NCI-H2107 treated with DMSO at 0.1 percent for 48 hours (cell line): ENCODE results near the gene IL36G.

ENCODE experiments used
- DNase-seq: peaks from one replicate; lab custom pipeline; 2025; ENCODE audit not compliant: unreplicated experiment; lab: John Stamatoyannopoulos, UW

Gene IL36G

DNA sequence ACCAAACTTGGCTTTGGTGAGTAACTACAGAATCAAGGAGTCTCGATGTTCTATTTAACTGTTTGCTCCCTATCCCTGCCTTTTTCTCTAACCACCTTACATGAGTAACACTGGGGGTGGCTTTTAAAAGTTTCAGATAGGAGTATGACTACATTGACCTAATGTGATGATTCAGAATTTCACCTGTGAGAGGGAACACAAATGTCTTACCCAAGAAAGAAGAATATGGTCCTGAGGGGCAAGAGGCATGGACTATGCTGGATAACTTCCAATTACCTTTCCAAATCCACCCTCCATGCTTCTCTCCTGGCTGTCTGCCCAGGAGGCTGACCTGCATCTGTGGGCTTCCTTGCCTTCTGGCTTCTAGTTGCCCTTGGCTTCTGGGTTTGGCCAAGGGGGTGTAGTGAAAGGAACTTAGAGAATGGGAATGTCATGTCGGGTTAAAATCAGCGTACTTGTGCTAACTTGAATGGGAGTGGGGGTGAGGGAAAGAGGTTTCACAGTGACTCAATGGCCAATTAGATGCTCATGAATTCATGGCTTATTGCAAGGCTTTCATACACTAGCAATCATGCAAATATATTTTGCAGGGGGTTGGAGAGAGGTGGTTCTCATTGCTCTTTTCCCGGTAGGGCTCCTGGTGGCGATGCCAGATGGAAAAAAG lies 5.3 kb upstream of the IL36G start:
- DNase-seq: no peak

DNA sequence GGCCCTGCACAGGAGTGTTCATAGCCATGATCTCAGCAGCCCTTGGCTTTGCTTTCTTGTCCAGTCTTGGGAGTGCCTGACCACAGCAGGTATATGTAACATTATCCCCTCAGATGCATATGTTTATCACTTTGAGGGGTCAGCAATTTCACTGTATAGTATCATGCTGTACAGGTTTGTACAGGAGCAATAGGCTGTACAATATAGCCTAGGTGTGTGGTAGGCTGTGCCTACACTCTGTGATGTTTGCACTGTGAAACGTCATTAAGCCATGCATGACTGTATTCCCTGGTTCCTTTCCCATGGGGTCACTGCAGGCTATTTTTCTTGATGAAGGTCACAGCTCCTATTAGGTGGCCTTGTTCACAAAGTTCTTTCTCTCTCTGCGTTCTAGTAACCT lies 4.7 kb upstream of the IL36G start:
- no peak for DNase-seq

DNA sequence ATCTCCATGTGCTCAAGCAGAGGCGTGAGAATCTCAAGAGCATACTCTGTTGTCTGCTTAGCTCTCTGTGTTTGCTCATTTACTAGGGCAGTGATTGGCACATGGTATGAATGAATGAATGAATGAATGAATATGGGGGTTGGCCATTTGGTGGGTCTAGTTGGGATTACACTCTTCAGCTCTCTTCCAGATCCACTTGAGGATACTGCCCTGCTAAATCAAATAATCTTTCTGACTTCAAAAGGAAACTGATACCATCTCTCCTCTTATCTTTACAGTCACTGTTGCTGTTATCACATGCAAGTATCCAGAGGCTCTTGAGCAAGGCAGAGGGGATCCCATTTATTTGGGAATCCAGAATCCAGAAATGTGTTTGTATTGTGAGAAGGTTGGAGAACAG lies 1.9 kb downstream of the IL36G start:
- DNase-seq: no peak

DNA sequence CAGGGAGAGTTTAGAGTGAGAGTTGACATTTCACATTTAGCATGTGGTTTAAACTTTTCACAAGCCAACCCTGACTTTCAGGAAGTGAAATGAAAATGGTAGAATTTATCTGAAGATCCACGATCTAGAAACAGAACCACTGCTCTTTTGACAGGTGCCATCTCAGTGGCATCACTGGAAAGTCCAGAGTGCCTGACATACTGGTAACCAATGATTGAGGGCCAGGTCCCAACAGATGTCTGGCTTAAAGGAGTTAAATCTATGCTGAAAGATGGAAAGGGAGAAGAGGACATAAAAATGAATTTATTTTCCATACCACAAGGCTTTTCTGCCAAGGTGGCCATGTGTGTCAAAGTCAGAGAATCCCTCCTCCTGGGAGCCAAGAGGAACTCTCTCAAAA lies 2.7 kb downstream of the IL36G start:
- no peak for DNase-seq

DNA sequence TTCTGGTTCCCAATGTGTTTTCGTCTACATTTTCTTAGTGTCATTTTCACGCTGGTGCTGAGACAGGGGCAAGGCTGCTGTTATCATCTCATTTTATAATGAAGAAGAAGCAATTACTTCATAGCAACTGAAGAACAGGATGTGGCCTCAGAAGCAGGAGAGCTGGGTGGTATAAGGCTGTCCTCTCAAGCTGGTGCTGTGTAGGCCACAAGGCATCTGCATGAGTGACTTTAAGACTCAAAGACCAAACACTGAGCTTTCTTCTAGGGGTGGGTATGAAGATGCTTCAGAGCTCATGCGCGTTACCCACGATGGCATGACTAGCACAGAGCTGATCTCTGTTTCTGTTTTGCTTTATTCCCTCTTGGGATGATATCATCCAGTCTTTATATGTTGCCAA lies 7.3 kb downstream of the IL36G start:
- DNase-seq: no peak

DNA sequence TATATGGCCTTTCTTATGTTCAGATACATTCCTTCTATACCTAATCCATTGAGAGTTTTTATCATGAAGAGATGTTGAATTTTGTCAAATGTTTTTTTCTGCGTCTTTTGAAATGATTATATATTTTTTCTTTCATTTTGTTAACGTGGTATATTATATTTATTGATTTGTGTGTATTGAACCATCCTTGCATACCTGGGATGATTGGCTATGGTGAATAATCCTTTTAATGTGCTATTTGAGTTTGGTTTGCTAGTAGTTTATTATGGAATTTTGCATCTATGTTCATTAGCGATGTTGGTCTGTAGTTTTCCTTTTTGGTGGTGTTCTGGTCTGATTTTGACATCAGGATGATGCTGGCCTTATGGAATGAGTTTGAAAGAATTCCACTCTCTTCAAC lies 11.8 kb downstream of the IL36G start:
- DNase-seq: no peak

DNA sequence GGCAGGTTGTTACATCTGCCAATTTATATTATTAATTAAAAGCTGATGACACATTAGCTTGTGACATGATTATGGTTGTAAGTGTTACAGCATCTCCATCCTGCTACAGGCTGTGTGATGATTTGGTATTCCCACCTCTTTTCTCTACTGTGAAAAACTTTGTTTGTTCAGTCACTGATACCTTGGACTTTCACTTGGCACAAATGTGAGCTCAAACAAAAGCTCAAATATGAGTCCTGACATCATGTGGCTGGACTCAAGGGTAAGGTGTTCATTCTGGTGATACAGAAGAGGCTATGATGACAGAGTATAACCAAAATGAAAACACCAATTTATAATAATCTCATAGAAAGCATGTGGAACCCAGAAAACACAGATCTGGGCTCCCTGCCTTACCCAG lies 16.0 kb downstream of the IL36G start:
- no peak for DNase-seq

DNA sequence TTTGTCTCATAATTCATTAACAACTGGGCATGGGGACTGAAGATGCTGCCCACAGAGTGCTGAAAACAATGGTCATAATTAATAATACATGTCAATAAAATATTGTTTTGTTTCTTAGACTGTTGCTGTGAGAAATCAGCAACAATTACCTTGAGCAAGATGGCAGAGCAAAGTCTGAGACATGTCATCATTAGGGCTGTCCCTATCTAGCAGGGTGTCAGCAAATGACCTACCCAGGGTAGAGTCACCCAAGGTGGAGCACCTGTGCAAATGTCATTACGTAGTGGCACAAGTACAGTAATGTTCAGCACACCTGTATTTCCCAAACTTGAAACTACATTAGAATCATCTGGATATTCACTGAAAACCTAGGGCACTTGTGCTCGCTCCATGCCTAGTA lies 16.8 kb downstream of the IL36G start:
- DNase-seq: no peak

DNA sequence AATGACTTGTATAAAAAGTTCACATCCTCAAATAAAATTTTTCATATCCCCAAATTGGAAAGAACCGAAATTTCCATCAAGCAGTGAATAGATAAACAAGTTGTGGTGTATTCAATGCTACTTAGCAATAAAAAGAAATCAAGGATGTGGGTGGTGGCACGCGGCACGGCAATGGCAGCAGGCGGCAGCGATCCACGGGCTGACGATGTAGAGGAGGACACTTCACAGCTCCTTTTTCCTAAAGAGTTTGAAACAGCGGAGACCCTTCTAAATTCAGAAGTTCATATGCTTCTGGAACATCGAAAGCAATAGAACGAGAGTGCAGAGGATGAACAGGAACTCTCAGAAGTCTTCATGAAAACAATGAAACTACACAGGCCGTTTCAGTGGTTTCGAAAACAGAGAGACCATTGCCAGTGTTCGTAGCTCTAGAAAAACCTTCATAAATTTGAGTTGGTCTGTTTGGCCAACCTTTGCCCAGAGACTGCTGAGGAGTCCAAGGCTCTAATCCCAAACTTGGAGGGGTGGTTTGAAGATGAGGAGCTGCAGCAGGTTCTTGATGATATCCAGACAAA lies 17.6 kb downstream of the IL36G start:
- DNase-seq: no peak

DNA sequence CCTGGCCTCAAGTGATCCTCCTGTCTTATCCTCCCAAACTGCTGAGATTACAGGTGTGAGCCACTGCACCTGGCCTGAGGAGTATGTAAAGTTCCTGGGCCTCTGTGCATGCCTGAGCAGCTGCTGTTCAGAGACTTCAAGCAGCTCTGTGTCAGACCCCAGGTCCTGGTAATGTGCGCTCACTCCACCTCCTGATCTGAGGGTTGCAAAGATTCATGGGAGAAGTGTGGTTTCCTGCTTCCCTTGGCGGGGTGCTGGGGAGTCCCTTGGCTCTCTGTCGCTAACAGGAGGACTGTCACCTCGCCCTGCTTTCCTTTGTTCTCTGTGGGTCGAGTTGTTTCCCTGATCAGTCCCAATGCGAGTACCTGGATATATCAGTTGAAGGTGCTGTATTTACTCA lies 18.8 kb downstream of the IL36G start:
- no peak for DNase-seq

DNA sequence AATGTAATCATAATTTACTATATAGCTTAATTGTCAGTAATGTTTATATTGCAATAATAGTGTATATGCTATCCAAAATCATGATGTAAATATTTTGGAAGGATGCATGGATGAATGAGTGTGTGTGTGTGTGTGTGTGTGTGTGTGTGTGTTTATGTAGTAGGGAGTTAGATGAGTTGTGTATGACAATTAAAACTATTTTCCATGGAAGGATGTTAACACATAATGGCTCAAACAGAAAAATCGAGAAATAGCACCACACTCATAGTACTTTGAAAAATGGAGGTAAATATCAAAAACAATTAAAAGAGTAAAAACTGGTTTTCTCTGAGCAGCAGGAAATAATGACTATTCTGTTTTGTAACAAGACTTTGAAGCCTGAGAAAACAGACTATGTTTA lies 19.3 kb downstream of the IL36G start:
- no peak for DNase-seq

DNA sequence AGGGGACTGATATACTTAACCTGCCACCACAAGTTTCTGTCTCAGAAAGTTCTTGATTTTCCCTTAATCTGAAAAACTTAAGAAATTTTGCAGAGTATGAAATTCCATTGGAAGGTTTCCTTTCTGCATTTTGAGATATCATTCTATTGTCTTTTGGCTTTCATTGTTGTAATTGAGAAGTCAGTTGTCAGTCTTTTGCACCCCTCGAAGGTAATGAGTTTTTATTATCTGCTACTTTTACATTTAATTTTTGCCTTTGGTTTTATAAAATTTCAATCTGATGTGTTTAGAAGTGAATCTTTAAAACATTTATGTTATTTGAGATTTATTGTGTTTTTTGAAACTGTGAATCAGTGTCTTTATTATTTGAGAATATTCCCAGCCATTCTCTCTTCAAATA lies 22.6 kb downstream of the IL36G start:
- no peak for DNase-seq

DNA sequence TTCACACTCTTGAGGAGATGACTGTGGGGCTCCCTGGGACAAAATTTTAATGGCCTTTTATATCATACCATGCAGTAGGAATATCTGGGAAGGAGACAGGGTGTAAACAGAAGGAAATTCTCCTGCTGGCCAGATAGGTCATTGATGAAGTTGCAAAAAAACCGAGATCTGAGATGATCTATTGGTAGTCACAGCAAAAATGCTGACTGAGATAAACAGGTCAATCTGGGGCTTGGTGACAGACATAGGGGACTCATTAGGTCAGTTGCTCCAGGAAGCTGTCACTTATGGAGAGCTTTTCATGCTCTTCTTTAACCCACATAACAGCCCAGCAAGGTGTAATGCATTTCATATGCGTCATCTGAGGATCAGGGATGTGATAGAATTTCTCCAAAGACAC lies 24.9 kb downstream of the IL36G start:
- DNase-seq: no peak

DNA sequence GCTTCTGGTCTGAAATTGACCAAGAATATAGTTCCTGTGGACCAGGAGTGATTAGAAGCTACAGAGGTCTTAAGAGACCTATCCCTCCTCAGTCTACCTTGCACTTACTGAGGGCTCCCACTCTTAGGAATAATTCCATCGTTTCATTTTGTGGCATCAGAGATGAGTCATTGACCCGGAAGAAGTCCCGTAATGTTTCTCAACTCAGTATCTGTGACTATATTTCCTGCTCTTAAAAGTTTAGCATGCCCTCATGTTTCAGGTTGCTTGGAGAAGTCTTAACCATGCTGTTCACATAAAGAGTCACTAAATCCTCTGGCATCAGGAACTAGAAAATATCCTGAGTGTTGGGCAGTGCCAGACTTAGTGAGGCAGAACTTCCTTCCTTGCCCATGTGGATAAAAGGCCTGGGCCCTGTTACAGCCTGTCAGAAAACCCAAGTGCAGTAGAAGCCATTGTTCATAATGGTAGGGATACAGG lies 27.3 kb downstream of the IL36G start, which contains the start of gene IL36A:
TSS of gene IL36A (plus strand) at position 430 of the 480 bp plus-strand sequence. CDS start 413 bp downstream, outside the sequence.
- DNase-seq: no peak

DNA sequence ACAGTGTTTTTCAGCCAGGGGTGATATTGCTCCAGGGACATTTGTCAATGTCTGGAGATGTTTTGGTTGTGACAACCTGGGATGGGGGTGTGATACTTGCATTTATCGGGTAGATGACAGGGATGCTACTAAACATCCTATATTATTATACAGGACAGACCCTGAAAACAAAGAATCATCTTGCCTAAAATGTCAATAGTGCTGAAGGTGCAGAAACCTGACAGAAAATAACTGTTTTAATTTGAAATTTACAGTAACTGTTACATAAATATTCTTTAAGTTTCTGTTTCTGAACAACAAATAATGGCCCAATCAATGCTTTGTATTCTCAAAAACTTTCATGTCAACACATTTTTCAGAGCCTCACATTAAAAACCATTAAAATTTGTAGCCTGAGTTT lies 29.4 kb downstream of the IL36G start:
- no peak for DNase-seq

DNA sequence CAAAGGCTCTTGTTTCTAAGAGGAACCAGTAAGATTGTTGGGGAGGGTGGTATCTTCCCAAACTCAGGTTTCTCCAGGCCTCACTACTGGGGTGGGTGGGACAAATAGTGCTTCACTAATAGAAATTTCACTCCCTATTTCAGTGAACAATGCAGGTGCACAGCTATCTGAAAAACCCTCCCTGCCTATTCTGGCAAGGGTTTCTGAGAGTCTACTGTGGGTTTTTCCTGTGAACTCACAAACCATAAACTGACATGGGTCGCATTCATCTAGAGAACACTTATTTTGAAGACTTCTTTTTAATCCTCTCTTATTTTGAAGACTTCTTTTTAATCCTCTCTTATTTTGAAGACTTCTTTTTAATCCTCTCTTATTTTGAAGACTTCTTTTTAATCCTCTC lies 31.8 kb downstream of the IL36G start:
- DNase-seq: no peak

DNA sequence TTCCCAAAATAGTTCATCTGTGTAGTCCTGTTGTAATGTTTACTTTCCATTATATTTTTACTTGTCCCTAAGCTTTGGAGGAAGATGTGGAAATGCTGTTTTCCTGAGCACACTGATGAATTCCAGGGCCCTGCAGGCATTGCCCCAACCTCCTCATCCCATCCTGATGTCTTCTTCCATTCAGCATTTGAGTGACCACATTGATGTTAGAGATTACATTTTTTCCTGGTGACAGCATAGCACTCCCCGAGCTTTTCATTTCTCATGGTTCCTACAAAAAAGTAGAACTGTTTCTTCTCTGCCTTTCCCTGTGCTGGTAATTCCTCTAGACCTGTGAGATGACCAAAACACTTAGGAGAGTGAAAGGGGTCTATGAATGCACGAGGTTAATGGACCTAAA lies 32.3 kb downstream of the IL36G start:
- no peak for DNase-seq

DNA sequence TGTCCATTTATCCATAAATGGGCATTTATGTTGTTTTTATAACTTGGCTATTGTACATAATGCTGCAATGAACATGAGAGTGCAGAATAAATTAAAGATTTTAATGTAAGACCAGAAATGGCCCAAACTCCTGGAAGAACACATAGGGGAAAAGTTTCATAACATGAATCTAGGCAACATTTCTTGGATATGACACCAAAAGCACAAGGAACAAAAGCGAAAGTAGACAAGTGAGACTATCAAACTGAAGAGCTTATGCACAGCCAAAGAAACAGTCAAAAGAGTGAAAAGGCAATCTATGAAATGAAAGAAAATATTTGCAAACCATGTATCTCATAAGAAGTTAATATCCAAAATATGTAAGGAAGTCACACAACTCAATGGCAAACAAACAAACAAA lies 33.3 kb downstream of the IL36G start:
- DNase-seq: no peak

DNA sequence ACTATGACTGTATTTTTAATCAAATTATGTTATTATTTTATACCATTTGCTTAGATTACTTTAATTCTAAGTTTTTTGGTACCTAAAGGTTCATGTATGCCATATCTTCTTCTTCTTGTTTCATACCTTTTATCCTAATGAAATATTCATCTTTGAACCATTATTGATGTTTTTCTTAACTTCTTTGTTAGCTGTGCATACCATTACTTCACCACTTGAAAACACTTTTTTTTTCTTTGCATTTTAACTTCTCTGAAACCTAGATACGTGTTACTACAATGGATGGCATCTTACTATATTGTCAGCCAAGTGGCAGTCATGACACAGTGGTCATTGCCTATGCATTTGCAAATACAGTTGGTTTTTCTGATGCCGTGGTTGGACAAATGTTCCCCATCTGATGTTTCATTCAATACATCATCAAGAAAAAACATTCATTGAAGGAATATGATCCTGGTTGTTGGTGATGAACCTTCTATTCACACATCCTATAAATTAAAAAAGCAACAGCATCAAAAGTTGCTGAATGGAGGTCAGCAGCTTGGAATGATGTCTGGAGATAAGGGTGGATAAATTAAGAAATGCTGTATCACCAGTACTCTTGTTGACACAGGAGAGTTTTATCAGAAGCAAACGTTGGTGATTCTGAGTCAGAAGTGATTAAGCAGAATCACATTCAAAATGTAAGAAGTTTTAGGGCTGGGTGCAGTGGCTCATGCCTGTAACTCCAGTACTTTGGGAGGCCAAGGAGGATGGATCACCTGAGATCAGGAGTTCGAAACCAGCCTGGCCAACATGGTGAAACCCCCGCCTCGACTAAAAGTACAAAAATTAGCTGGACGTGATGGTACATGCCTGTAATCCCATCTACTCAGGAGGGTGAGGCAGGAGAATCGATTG lies 34.9 kb downstream of the IL36G start:
- DNase-seq: no peak

DNA sequence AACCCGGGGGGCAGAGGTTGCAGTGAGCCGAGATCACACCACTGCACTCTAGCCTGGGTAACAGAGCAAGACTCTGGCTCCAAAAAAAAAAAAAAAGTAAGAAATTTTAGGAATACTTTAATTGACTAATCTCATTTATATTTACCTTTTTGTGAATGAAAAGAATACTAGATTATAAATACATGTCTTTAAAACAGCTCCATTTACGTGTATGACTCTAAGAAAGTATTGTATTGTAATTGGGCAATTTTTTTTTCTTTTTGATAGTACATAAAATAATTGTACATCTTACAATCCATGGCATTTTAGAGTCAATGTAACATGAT lies 35.5 kb downstream of the IL36G start:
- DNase-seq: no peak

DNA sequence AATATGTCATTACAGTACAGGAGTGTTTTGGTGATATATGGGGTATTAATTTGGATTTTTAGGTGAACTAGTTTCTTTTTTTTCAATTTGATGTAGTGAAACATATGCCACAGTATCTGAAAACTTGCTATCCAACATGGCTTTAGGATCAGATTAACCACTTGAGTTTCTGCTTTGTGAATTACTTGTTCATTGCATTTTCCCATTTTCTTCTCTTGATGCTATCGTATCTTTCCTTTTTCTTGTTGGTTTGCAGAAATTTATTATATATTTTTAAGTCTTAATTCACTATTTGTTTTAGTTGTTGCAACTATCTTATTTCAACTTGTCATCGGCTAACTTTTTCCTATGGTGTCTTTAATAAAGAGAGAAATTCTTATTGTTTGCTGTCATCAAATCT lies 36.3 kb downstream of the IL36G start:
- DNase-seq: no peak

DNA sequence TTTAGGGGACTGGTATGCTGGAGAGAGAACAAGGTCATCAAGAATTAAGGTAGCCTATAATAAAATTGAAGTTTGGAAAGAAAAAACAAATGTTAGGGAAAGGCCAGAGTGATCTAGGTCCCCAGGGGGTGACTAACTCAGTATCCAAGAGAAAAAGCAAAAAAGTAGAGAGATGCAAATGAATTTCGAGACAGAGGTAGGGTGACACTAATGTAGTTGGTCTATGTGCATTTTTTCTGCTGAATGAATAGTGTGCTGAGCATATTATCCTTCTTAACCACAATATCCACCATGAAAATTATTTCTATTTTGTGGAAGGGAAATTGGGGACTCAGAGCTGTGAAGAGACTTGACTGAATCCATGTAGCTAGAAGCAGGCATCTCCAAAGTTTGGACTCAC lies 37.2 kb downstream of the IL36G start:
- DNase-seq: no peak
